ENCODE results near the gene SLC41A2. TPM values are rescaled to one million over a fixed set of nuclear protein-coding genes. Genes with fewer than 3 reads are reported as not detected.

The SLC41A2 gene
- total RNA-seq, 2 donors from 2014 or later = 16.8 to 52.8 TPM

DNA sequence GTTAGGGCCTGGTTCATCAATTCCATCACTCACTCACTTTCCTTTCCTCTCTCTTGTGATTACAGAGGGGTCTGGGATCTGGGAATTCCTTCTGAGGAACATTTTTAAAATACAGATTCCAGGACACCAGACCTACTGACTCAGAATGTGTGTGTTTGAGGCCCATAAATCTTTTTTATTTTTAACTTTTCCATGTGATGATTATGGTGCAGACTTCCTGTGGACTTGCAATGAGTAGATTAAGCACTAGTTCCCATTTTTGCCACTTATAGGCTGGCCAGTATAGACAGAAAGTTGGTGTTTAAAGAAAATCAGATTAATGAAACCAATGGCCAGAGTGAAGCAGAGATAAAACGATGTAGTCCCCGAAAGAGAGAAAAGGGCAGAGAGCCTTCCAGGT lies 28.1 kb downstream of the SLC41A2 start:
- no peak for ATAC-seq (replicated peaks)
- peak overlapping the region; percentile 76 for H3K4me3 Mint-ChIP-seq
- H3K27me3 Mint-ChIP-seq = no peaks in the 10 kb centered on the region
- H3K4me1 Mint-ChIP-seq = peaks cover 23% of the 10 kb centered on the region
- H3K36me3 Mint-ChIP-seq (ENCODE audit: low read depth) = peaks cover 17% of the 10 kb centered on the region
- H3K27ac Mint-ChIP-seq = peak overlapping the region; percentile 99
- no peaks in the 10 kb centered on the region for H3K9me3 Mint-ChIP-seq

DNA sequence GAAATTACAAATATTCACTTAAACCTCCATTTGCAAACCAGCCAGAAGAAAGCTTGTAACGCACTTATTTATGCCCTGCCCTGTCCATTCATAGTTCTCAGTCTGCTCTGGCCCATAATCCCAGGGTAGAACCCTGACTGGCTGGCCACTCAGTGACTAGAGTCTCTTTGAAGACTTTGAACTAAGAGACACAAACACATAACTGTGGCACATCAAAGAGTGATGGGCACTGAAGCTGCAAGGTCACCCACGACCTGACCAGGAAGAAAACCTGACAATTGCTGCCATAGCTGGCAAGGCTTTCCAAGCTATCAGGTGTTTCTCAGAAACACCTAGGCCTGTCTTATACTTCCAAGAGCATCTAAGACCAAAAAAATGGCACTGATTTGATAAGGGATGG lies 28.7 kb downstream of the SLC41A2 start:
- H3K4me3 Mint-ChIP-seq = peak overlapping the region; percentile 76
- no peak for ATAC-seq (replicated peaks)
- H3K4me1 Mint-ChIP-seq = peaks cover 23% of the 10 kb centered on the region
- H3K27ac Mint-ChIP-seq = peak overlapping the region; percentile 99
- H3K27me3 Mint-ChIP-seq = no peaks in the 10 kb centered on the region
- no peaks in the 10 kb centered on the region for H3K9me3 Mint-ChIP-seq
- H3K36me3 Mint-ChIP-seq (ENCODE audit: low read depth) = peaks cover 17% of the 10 kb centered on the region

DNA sequence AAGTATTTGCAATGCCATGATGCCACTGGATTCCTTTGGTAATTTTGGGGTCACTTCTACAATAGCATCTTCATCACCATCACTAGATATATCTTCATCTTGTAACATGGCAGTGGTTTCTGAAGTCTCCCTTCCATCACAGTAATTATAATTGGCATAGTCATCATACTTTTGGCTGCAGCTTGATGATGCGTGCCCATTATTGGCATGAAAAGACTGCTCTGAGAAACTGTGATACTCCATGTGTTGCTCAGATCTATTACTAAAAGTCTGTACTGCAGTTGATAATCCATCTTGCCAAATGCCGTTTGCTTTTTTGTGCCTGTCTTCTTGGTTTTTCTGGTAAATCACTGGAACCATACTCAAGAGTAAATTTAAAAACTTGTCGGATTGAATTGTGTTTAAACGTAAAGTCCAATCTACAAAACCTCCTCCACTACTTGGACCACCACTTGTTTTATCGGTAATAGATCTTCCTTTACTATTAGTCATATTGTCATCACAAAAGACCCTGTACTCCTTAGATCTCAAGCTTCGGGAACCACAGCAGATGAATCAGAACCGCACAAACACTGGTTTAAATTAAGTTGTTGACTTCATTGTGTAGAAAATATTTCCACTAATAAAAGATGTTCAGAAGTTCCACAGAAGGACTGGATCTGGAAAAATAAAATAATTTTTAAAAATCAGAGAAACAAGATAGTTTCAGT lies 29.9 kb downstream of the SLC41A2 start:
- ATAC-seq (replicated peaks) = no peak
- H3K4me3 Mint-ChIP-seq = no peak overlapping the region
- peaks cover 23% of the 10 kb centered on the region for H3K4me1 Mint-ChIP-seq
- no peaks in the 10 kb centered on the region for H3K27me3 Mint-ChIP-seq
- H3K27ac Mint-ChIP-seq = no peak overlapping the region
- H3K9me3 Mint-ChIP-seq = no peaks in the 10 kb centered on the region
- peaks cover 17% of the 10 kb centered on the region for H3K36me3 Mint-ChIP-seq (ENCODE audit: low read depth)

DNA sequence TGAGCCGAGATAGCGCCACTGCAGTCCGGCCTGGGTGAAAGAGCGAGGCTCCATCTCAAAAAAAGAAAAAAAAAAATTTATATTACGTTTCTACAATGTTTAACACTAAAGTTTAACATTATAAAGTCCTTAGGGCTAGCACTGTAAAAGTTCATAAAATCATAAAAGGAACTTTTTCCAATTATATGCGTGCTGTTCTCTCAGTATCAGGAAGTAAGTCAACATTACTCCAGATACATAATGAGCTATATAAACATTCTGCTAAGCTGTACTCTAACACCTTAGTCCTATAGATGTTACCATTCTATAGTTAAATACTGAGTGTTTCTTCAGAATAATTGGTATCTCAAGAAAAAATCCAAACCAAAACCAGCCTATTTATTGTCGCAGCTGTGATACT lies 32.6 kb downstream of the SLC41A2 start:
- Mint-ChIP-seq H3K36me3 (ENCODE audit: low read depth) (peaks cover 26% of the 10 kb centered on the region), H3K4me3 (no peak overlapping the region), H3K27ac (no peak overlapping the region), H3K27me3 (no peaks in the 10 kb centered on the region), H3K4me1 (peaks cover 11% of the 10 kb centered on the region), H3K9me3 (peaks cover 12% of the 10 kb centered on the region)
- ATAC-seq (replicated peaks) = no peak

DNA sequence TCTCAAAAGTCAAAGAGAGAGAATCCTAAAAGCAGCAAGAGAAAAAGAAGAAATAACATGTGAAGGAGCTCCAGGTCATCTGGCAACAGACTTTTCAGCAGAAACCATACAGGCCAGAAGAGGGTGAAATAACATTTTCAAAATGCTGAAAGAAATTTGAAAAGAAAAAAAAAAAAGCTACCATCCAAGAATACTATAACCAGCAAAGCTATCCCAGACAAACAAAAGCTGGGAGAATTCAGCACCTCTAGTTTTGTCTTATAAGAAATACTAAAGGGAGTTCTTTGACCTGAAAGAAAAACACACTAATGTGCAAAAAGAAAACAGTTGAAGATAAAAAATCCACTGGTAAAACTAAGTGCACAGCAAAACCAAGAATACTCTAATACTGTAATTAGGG lies 36.8 kb downstream of the SLC41A2 start:
- Mint-ChIP-seq H3K27me3 (no peaks in the 10 kb centered on the region), H3K4me3 (no peak overlapping the region), H3K4me1 (no peaks in the 10 kb centered on the region), H3K9me3 (peaks cover 12% of the 10 kb centered on the region), H3K27ac (no peak overlapping the region), H3K36me3 (ENCODE audit: low read depth) (peaks cover 14% of the 10 kb centered on the region)
- no peak for ATAC-seq (replicated peaks)

DNA sequence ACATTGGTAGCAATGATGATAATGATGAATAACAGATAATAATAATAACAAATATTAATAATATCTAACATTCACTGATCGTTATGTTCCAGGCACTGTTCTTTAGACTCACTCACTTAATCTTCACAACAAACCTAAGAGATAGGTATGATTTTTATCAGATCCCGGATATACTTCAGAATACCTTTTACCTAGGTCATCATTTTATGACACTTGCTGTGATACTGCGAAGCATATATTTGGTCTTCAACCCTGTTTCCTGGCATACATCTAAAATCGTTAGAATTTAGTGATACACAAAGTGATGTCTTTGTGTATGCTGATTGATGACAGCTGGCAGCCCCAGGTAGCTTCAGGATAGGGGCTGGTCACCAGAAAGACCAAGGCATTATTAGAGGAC lies 46.1 kb downstream of the SLC41A2 start:
- no peaks in the 10 kb centered on the region for H3K36me3 Mint-ChIP-seq (ENCODE audit: low read depth)
- no peaks in the 10 kb centered on the region for H3K27me3 Mint-ChIP-seq
- no peaks in the 10 kb centered on the region for H3K9me3 Mint-ChIP-seq
- no peak for ATAC-seq (replicated peaks)
- H3K4me3 Mint-ChIP-seq = no peak overlapping the region
- no peak overlapping the region for H3K27ac Mint-ChIP-seq
- H3K4me1 Mint-ChIP-seq = no peaks in the 10 kb centered on the region

DNA sequence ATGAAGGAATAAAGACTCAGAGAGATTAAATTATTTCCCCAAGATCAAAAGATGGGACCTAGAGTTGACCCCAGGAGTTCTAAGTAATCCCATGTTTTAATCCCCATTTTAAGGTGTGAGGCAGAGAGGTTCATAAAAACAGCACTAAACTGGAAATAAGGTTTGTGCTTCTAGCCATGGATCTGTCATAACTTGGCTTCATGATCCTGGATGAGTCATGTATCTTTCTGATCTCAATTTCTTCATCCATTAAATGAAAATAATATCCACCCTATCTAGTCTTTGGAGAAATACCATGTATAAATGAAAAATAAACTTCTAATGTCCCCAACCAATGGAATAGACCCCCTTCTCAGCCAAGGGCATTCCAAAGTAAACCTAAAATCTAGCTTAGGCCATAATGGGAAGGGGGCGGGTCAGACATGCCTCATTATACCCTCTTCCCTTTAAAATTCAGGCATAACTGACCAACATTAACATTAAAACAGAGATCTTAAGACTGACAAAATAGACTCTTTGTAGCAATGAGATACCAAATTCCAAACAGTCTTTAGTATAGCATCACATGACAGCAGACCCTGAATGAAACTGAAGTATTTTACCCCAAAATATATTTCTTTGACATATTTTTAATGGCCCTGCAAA lies 47.8 kb downstream of the SLC41A2 start:
- Mint-ChIP-seq H3K27me3 (no peaks in the 10 kb centered on the region), H3K4me1 (no peaks in the 10 kb centered on the region), H3K9me3 (no peaks in the 10 kb centered on the region), H3K4me3 (no peak overlapping the region), H3K36me3 (ENCODE audit: low read depth) (no peaks in the 10 kb centered on the region), H3K27ac (no peak overlapping the region)
- ATAC-seq (replicated peaks) = no peak

DNA sequence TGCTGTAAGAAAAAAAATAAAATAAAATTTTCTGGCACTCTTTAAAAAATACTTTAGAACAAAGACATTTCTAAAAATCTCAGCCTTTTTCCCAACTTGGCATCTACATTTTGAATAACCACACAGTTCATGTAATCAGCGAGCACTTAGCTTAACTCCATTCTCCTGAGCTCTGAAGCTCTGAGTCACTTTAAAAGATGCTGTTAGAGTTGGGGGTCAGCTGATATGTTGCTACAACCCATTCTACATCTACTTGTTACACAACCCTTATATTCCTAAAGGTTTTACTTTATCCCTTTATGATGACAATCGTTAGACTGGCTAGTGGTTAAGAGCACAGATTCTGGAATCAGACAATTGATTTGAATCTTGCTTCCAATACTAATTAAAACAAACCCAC lies 48.3 kb downstream of the SLC41A2 start:
- no peaks in the 10 kb centered on the region for H3K27me3 Mint-ChIP-seq
- H3K36me3 Mint-ChIP-seq (ENCODE audit: low read depth) = no peaks in the 10 kb centered on the region
- no peaks in the 10 kb centered on the region for H3K4me1 Mint-ChIP-seq
- no peak for ATAC-seq (replicated peaks)
- no peaks in the 10 kb centered on the region for H3K9me3 Mint-ChIP-seq
- no peak overlapping the region for H3K4me3 Mint-ChIP-seq
- no peak overlapping the region for H3K27ac Mint-ChIP-seq

Other genes with a start within 250 kb of the SLC41A2 start
- 10 to 100 TPM; 20.4 to 31.8 TPM for gene NOPCHAP1, start 28.0 kb upstream of the SLC41A2 start, total RNA-seq
- gene ALDH1L2, start 126.2 kb upstream of the SLC41A2 start, total RNA-seq = 1 to 10 TPM in 1 of 2 donors, under 1 TPM in 1; 0.35 to 2.8 TPM
- 10 to 100 TPM; 41.0 to 47.7 TPM for gene WASHC4, start 149.4 kb upstream of the SLC41A2 start, total RNA-seq

Data from activated T-helper 17 cell treated with anti-CD3 and anti-CD28 coated beads, Interleukin-2, amount 50 U/mL, for 72 hours (primary cell).